ENCODE results near the gene APEX2. TPM values are rescaled to one million over a fixed set of nuclear protein-coding genes. Genes with fewer than 3 reads are reported as not detected.
"Not testable (repeated sequence)": the region's sequence is repeated elsewhere in the genome, so short reads cannot be mapped to it uniquely, and the experiment has no call there.

The APEX2 gene
- total RNA-seq, 3 donors from 2014 or later = 12.5 to 20.5 (median 18.2) TPM

DNA sequence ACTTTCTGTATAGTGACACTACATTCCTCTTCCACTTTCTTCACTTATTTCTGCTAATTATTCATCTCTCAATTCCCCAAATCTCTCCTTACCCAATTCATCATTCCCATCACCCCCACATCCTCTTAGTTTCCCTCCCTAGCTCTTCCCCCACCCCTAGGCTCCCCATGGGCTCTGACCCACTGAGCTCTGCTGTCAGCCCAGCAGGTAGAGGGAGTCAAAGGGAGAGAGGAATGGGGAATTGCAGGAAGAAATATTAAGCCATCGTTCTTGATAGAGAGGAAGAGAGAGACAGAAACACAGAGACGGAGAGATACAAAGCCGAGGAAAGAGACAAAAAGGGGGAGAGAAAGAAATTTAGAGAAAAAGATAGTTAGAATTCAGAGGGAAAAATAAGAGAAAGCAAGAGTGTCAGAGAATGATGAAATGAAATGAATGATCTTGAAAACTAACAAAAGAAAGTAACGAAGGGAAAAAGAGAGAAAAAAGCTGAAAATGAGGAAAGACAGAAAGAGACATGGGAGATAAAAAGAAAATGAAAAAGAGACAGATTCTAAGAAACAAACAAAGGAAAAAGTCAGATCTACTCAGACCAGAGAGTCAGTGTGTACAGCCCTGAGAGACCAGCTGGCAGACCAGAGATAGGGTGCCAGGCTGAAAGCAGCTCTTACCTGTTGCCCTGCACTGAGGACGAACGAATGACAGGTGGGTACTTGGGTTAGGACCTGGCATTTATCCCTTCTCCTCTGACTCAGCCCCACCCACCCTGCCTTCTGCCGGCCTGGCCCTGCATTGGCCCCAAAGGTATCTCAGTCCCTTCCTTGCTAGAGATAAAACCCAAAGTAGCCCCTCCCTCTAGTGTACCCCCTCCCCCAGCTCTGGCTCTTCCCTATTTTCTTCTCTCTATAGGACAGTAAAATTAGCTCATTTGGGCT lies 30.4 kb downstream of the APEX2 start, which contains the start of gene ALAS2:
ALAS2 (minus strand) TSS at position 707 of the 935 bp plus-strand sequence. CDS start 4,977 bp downstream, outside the sequence.
- ATAC-seq = no peak
- intact Hi-C loops (cut with DNase I, micrococcal nuclease) = no loop called here
- no peaks in the 10 kb centered on the region for H3K36me3 ChIP-seq (ENCODE audit: low read depth)
- H3K9me3 ChIP-seq = no peaks in the 10 kb centered on the region
- TF ChIP-seq, protein P1, sequence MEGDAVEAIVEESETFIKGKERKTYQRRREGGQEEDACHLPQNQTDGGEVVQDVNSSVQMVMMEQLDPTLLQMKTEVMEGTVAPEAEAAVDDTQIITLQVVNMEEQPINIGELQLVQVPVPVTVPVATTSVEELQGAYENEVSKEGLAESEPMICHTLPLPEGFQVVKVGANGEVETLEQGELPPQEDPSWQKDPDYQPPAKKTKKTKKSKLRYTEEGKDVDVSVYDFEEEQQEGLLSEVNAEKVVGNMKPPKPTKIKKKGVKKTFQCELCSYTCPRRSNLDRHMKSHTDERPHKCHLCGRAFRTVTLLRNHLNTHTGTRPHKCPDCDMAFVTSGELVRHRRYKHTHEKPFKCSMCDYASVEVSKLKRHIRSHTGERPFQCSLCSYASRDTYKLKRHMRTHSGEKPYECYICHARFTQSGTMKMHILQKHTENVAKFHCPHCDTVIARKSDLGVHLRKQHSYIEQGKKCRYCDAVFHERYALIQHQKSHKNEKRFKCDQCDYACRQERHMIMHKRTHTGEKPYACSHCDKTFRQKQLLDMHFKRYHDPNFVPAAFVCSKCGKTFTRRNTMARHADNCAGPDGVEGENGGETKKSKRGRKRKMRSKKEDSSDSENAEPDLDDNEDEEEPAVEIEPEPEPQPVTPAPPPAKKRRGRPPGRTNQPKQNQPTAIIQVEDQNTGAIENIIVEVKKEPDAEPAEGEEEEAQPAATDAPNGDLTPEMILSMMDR (IDR thresholded peaks at IDR 0.05) = no peak
- no peak within 1 kb of the TSS for H3K4me3 ChIP-seq
- H3K4me1 ChIP-seq (ENCODE audit: low read depth) = no peaks in the 10 kb centered on the region
- DNase-seq = no peak

DNA sequence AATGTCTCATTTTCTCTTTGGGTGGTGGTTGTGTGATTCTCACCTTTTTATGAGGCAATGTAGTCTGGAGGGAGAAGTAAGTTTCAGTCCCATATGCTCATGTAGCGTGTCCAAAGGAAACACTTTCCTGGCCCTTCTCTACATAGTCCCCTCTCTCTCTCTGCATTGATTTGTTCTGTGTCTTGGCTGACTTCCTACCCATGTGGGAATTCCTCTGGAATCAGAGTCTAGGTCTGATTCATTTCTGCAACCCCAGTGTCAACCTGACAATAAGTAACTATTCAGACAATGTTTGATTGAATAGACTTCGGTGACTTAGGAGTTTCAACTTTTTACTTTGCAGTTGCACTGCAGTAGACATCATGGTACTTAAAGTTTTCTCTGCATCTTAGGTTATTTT lies 33.3 kb downstream of the APEX2 start:
- Histone ChIP-seq H3K4me3 (no peak overlapping the region), H3K4me1 (ENCODE audit: low read depth) (no peaks in the 10 kb centered on the region), H3K9me3 (no peaks in the 10 kb centered on the region), H3K36me3 (ENCODE audit: low read depth) (no peaks in the 10 kb centered on the region)
- intact Hi-C loops (cut with DNase I, micrococcal nuclease) = no loop called here
- ATAC-seq (no peak), DNase-seq (no peak)
- TF ChIP-seq, protein P1 (IDR thresholded peaks at IDR 0.05) = no peak

DNA sequence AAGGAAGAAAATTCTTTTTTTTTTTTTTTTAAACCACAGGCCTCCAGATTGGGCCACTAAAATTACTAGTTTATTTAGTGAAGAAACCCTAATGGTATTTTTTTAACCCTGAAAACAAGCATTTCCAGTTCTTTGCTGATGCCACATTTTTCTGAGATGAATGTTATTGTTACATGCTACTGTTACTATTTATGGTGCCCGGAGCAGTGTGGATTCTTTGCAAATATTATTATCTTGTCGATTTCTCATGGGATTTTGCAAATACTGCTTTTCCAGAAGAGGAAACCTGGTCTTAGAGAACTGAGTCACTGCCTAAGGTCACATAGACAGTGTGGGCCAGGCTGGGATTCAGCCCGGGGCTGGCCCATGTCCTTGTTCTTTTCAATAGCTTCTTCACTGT lies 39.3 kb downstream of the APEX2 start:
- no peak overlapping the region for H3K4me3 ChIP-seq
- no peaks in the 10 kb centered on the region for H3K4me1 ChIP-seq (ENCODE audit: low read depth)
- no peaks in the 10 kb centered on the region for H3K9me3 ChIP-seq
- intact Hi-C loops (cut with DNase I, micrococcal nuclease) = no loop called here
- no peak for DNase-seq
- no peak for ATAC-seq
- no peaks in the 10 kb centered on the region for H3K36me3 ChIP-seq (ENCODE audit: low read depth)
- TF ChIP-seq, protein P1 (IDR thresholded peaks at IDR 0.05) = no peak

DNA sequence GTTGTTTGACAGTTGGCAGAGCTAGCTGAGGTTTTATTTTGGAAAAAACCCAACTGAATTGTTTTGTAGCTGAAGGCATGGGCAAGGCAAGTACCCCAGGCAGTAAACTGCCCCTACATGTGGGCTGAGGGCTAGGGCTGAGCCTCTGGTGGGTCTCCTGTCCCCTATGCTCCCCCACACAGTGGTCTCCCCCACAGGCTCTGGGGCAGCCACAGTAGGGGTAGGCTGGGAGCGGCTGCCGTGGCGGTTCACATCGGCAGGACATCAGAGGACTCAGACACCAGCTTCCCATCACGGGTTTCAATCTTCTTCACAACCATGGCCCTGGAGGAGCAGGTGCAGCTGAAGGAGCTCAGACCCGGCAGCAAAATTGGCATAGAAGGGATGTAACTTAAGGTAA lies 41.4 kb downstream of the APEX2 start:
- Histone ChIP-seq H3K9me3 (no peaks in the 10 kb centered on the region), H3K4me1 (ENCODE audit: low read depth) (no peaks in the 10 kb centered on the region), H3K36me3 (ENCODE audit: low read depth) (no peaks in the 10 kb centered on the region), H3K4me3 (no peak overlapping the region)
- no peak for ATAC-seq
- TF ChIP-seq, protein P1 (IDR thresholded peaks at IDR 0.05) = no peak
- intact Hi-C loops (cut with DNase I, micrococcal nuclease) = no loop called here
- no peak for DNase-seq

DNA sequence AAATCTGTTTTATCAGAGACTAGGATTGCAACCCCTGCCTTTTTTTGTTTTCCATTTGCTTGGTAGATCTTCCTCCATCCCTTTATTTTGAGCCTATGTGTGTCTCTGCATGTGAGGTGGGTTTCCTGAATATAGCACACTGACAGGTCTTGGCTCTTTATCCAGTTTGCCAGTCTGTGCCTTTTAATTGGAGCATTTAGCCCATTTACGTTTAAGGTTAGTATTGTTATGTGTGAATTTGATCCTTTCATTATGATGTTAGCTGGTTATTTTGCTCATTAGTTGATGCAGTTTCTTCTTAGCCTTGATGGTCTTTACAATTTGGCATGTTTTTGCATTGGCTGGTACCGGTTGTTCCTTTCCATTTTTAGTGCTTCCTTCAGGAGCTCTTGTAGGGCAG lies 50.4 kb downstream of the APEX2 start:
- not testable (repeated sequence) for H3K36me3 ChIP-seq (ENCODE audit: low read depth); H3K9me3 ChIP-seq; ATAC-seq; DNase-seq; H3K4me1 ChIP-seq (ENCODE audit: low read depth); H3K4me3 ChIP-seq
- intact Hi-C loops (cut with DNase I, micrococcal nuclease) = loop anchor here in 1 of 2 donors (10.0 kb wide), 1 partner anchor 156 kb away; no protein-coding TSS in a partner anchor

Measured in mucosa of descending colon (tissue), 3 donors.